DND-41 (cell line): ENCODE data around the gene PNO1.

ENCODE experiments used
- ATAC-seq: fragments of 200-7000 bp; cut with Tn5 transposase; 3 replicates; pipeline ENCODE4 v1.9.1; 2021; ENCODE audit warnings: low read depth; ENCODE audit not compliant: insufficient read depth
- DNase-seq: peaks from one replicate; pipeline ENCODE4 v3.0.0-alpha.2; 2020
- H2AFZ ChIP-seq: 2 replicates; pipeline ENCODE4 v1.6.0; 2012; ENCODE audit warnings: low read depth, low read length
- H3K27ac ChIP-seq: 2 replicates; pipeline ENCODE4 v1.5.1; 2012; ENCODE audit warnings: low read length, inconsistent platforms
- H3K27me3 ChIP-seq: fragments of 200-600 bp; sonication (generic); 2 replicates; pipeline ENCODE4 v1.6.0; 2012; ENCODE audit warnings: low read length, mild to moderate bottlenecking, inconsistent platforms; ENCODE audit not compliant: insufficient read depth, poor library complexity
- H3K36me3 ChIP-seq: 2 replicates; pipeline ENCODE4 v1.5.1; 2012; ENCODE audit warnings: low read length, inconsistent platforms; ENCODE audit not compliant: insufficient read depth
- H3K4me1 ChIP-seq: 2 replicates; pipeline ENCODE4 v1.5.1; 2012; ENCODE audit warnings: mild to moderate bottlenecking, low read length; ENCODE audit not compliant: insufficient read depth
- H3K4me2 ChIP-seq: 2 replicates; pipeline ENCODE4 v1.6.0; 2012; ENCODE audit warnings: mild to moderate bottlenecking, moderate library complexity, low read length, inconsistent platforms; ENCODE audit not compliant: insufficient read depth
- H3K4me3 ChIP-seq, 2 experiments: fragments of 200-600 bp in 1 of 2; shearing (Covaris generic) in 1 of 2; 2 replicates each; pipeline ENCODE4 v1.5.1; 2012 to 2016; ENCODE audit warnings: inconsistent platforms in 2 of 2, low read length in 2 of 2, mild to moderate bottlenecking in 2 of 2, low read depth in 1 of 2, moderate library complexity in 1 of 2
- H3K79me2 ChIP-seq: 2 replicates; pipeline ENCODE4 v1.6.0; 2012; ENCODE audit warnings: low read length, inconsistent platforms; ENCODE audit not compliant: insufficient read depth
- H3K9ac ChIP-seq: 2 replicates; pipeline ENCODE4 v1.6.0; 2012; ENCODE audit warnings: low read depth, mild to moderate bottlenecking, inconsistent platforms, low read length, moderate library complexity
- H3K9me3 ChIP-seq: 2 replicates; pipeline ENCODE4 v1.5.1; 2012; ENCODE audit warnings: low read length, moderate library complexity, mild to moderate bottlenecking, inconsistent platforms; ENCODE audit not compliant: insufficient read depth, severe bottlenecking
- H4K20me1 ChIP-seq: 2 replicates; pipeline ENCODE4 v1.6.0; 2012; ENCODE audit warnings: low read length; ENCODE audit not compliant: insufficient read depth
- EZH2 ChIP-seq: IDR thresholded peaks from 3 replicates; pipeline ENCODE4 v1.6.1; 2012; ENCODE audit warnings: borderline replicate concordance, low read depth, mild to moderate bottlenecking, moderate library complexity, low read length, inconsistent platforms; ENCODE audit not compliant: severe bottlenecking
- TF ChIP-seq, protein P1 (sequence below): IDR thresholded peaks from 2 replicates; pipeline ENCODE4 v1.5.1; 2012; ENCODE audit warnings: borderline replicate concordance, low read length, moderate library complexity, mild to moderate bottlenecking; ENCODE audit not compliant: poor library complexity, severe bottlenecking; ENCODE audit errors: extremely low read depth

Gene PNO1

DNA sequence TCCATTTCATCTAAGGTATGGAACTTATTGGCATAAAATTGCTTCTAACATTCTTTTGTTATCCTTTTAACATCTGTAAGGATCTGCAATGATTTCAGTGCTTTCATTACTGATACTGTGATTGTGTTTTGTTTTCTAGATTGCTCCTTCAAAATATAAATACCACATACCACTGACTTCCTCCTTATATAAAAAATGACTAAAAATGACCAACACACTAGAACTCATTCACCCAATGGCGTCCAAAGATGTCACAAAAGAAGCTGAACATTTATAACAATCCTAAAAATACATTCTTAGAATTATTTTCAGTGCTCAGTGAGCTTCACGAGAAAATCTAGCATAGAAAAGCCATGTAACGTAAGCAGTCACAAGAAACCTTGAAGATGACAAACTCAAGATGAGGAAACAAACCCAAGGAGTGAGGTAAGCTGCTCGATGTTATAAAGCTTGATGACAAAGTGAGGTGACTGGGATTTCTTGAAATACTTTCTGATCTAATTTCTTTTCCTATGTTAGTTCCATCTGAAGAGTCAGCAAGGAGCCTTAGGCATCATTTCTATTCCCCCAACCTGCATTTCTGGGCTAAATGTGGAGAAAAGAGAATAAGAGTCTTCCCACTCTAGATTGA is 42.6 kb downstream of the PNO1 start:
- Histone ChIP-seq H3K4me3 (no peak overlapping the region), H2AFZ (no peak overlapping the region), H4K20me1 (peaks cover 33% of the 10 kb centered on the region), H3K27ac (no peak overlapping the region), H3K4me1 (no peaks in the 10 kb centered on the region), H3K27me3 (no peaks in the 10 kb centered on the region), H3K9ac (no peak overlapping the region), H3K79me2 (peaks cover 97% of the 10 kb centered on the region), H3K4me2 (no peak overlapping the region), H3K36me3 (no peaks in the 10 kb centered on the region), H3K9me3 (no peaks in the 10 kb centered on the region)
- ATAC-seq (no peak), DNase-seq (no peak)
- TF ChIP-seq EZH2: no peak
- TF ChIP-seq, protein P1, sequence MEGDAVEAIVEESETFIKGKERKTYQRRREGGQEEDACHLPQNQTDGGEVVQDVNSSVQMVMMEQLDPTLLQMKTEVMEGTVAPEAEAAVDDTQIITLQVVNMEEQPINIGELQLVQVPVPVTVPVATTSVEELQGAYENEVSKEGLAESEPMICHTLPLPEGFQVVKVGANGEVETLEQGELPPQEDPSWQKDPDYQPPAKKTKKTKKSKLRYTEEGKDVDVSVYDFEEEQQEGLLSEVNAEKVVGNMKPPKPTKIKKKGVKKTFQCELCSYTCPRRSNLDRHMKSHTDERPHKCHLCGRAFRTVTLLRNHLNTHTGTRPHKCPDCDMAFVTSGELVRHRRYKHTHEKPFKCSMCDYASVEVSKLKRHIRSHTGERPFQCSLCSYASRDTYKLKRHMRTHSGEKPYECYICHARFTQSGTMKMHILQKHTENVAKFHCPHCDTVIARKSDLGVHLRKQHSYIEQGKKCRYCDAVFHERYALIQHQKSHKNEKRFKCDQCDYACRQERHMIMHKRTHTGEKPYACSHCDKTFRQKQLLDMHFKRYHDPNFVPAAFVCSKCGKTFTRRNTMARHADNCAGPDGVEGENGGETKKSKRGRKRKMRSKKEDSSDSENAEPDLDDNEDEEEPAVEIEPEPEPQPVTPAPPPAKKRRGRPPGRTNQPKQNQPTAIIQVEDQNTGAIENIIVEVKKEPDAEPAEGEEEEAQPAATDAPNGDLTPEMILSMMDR: no peak

DNA sequence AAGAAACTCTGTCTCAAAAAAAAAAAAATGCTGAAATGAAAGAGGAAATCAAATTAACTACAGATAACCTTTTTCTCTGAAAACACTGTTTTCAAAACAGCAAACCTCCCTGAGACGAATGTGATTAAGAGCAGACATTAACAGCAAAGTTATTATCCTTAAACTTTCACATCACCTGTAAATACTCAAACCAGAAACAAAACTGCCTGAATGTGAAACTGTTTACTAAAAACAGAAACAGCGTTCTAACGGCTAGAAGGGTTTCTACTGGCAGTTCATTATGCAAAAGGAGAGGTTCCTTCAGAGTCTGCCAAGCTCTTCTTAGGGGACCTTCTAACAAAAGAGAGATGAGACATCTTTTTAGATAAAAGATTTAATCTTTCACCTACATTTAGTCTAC is 45.9 kb downstream of the PNO1 start:
- no peak overlapping the region for H3K4me2 ChIP-seq
- peaks cover 51% of the 10 kb centered on the region for H4K20me1 ChIP-seq
- no peak overlapping the region for H3K4me3 ChIP-seq
- no peak for DNase-seq
- TF ChIP-seq, protein P1: no peak
- TF ChIP-seq EZH2: no peak
- H3K79me2 ChIP-seq: peaks cover 98% of the 10 kb centered on the region
- H2AFZ ChIP-seq: no peak overlapping the region
- H3K4me1 ChIP-seq: peaks cover 9% of the 10 kb centered on the region
- H3K27ac ChIP-seq: no peak overlapping the region
- peaks cover 4% of the 10 kb centered on the region; the same call in 1 of the 2 replicates for H3K36me3 ChIP-seq
- ATAC-seq: no peak
- no peaks in the 10 kb centered on the region for H3K9me3 ChIP-seq
- no peak overlapping the region for H3K9ac ChIP-seq
- no peaks in the 10 kb centered on the region for H3K27me3 ChIP-seq

DNA sequence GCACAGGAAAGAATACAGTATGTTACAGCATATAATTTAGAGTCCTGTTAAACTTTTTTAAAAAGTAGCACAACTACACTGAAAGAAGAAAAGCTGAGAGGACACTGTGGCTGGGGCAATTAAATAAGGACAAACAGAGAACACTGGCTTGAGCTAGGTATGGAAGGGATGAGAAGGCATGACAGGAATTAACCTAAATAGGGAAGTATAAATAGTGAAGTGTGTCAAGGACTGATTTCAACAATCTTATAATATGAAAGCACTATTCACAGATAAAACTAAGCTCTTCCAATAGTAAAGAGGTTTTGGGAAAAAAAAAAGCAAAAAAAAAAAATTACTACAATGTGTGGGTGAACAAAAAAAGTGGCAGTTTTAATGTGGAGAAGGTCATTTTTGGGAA is 49.1 kb downstream of the PNO1 start:
- no peak for TF ChIP-seq EZH2
- TF ChIP-seq, protein P1: no peak
- H4K20me1 ChIP-seq: peaks cover 65% of the 10 kb centered on the region
- H3K36me3 ChIP-seq: peaks cover 9% of the 10 kb centered on the region
- DNase-seq (no peak), ATAC-seq (no peak)
- H3K4me2 ChIP-seq: no peak overlapping the region
- no peaks in the 10 kb centered on the region for H3K27me3 ChIP-seq
- H3K79me2 ChIP-seq: peaks cover 94% of the 10 kb centered on the region
- H3K27ac ChIP-seq: no peak overlapping the region
- H3K9ac ChIP-seq: no peak overlapping the region
- H2AFZ ChIP-seq: no peak overlapping the region
- no peaks in the 10 kb centered on the region for H3K9me3 ChIP-seq
- H3K4me1 ChIP-seq: peaks cover 9% of the 10 kb centered on the region
- H3K4me3 ChIP-seq: no peak overlapping the region
